Endodermal cell (in vitro differentiated cells): Measurements from ENCODE around the gene RREB1. TPM values are rescaled to one million over a fixed set of nuclear protein-coding genes. Genes with fewer than 3 reads are reported as not detected.

Experiments
- DNase-seq: peaks from one replicate; pipeline ENCODE4 v3.0.0-alpha.2; 2017
- H3K27ac ChIP-seq: 2 replicates; pipeline ENCODE4 v1.5.1; 2013; ENCODE audit warnings: mild to moderate bottlenecking, low read depth, low read length, moderate library complexity
- H3K27me3 ChIP-seq: 2 replicates; pipeline ENCODE4 v1.6.1; 2013; ENCODE audit warnings: mild to moderate bottlenecking, low read length, moderate library complexity; ENCODE audit not compliant: insufficient read depth, control insufficient read depth, poor library complexity, severe bottlenecking
- H3K36me3 ChIP-seq: 2 replicates; pipeline ENCODE4 v1.7.0; 2013; ENCODE audit warnings: mild to moderate bottlenecking, low read length, moderate library complexity; ENCODE audit not compliant: control insufficient read depth, insufficient read depth
- H3K4me1 ChIP-seq: one replicate; pipeline ENCODE4 v1.7.0; 2013; ENCODE audit warnings: low read length; ENCODE audit not compliant: control insufficient read depth, insufficient read depth
- H3K4me3 ChIP-seq: 2 replicates; pipeline ENCODE4 v1.5.1; 2013; ENCODE audit warnings: mild to moderate bottlenecking, low read length, moderate library complexity
- H3K9ac ChIP-seq: 2 replicates; pipeline ENCODE4 v1.6.1; 2013; ENCODE audit warnings: mild to moderate bottlenecking, low read length, moderate library complexity; ENCODE audit not compliant: poor library complexity, severe bottlenecking; ENCODE audit errors: extremely low read depth
- H3K9me3 ChIP-seq: 2 replicates; pipeline ENCODE4 v1.6.1; 2013; ENCODE audit warnings: mild to moderate bottlenecking, low read length, moderate library complexity; ENCODE audit not compliant: control insufficient read depth
- H3K27ac Mint-ChIP-seq: 2 replicates; pipeline ENCODE4 v1.8.0; 2020; ENCODE audit warnings: mixed read lengths
- H3K27me3 Mint-ChIP-seq: 2 replicates; pipeline ENCODE4 v1.8.0; 2021; ENCODE audit warnings: mild to moderate bottlenecking, mixed read lengths; ENCODE audit not compliant: insufficient read depth
- H3K36me3 Mint-ChIP-seq: 2 replicates; pipeline ENCODE4 v1.8.0; 2020; ENCODE audit warnings: low read depth, mixed read lengths
- H3K4me1 Mint-ChIP-seq: 2 replicates; pipeline ENCODE4 v1.8.0; 2020; ENCODE audit warnings: mixed read lengths
- H3K4me3 Mint-ChIP-seq: 2 replicates; pipeline ENCODE4 v1.8.0; 2020; ENCODE audit warnings: mild to moderate bottlenecking, moderate library complexity, mixed read lengths
- H3K9me3 Mint-ChIP-seq: 2 replicates; pipeline ENCODE4 v1.8.0; 2020; ENCODE audit warnings: mild to moderate bottlenecking, mixed read lengths
- WGBS, 2 experiments: methylation state at CpG; one replicate each; pipeline versions ENCODE4 v1.1.5 to v1.1.7; 2013; ENCODE audit warnings: missing lambda C conversion rate in 2 of 2, mixed read lengths in 1 of 2; ENCODE audit not compliant: insufficient coverage in 1 of 2, insufficient read length in 1 of 2; 5-methylcytosine and 5-hydroxymethylcytosine counted together
- total RNA-seq, 2 donors: library from RNA; stranded (reverse); fragmentation: NEBNext Ultra II Directional in 1 of 2; extraction: Animal tissue kit (Norgen Biotek cat#: 25700) in 1 of 2; gene quantifications; 2 replicates in 1 of 2; 3 replicates in 1 of 2; pipeline ENCODE4 v1.2.1, GENCODE V29; 2021
- TF ChIP-seq, protein P1 (sequence below): fragments of 200-600 bp; sonication (generic); conservative IDR thresholded peaks from 2 replicates; pipeline ENCODE4 v1.5.0; 2021; ENCODE audit warnings: antibody characterized with exemption, mild to moderate bottlenecking

Gene RREB1
- total RNA-seq, 2 donors from 2014 or later, result 51.2 to 64.3 TPM

GRCh38 chr6:7203939-7204338, 96.2 kb downstream of the RREB1 start:
- no peaks in the 10 kb centered on the region for H3K9me3 Mint-ChIP-seq
- 93 to 95% methylated on average over 6 to 8 of the region's 8 CpGs for WGBS, 2 experiments
- no peaks in the 10 kb centered on the region for H3K9me3 ChIP-seq
- H3K4me3 ChIP-seq, result no peak overlapping the region
- H3K9ac ChIP-seq, result no peak overlapping the region
- H3K27ac Mint-ChIP-seq, result no peak overlapping the region
- H3K36me3 Mint-ChIP-seq, result peaks cover 28% of the 10 kb centered on the region
- H3K27me3 Mint-ChIP-seq, result no peaks in the 10 kb centered on the region
- H3K36me3 ChIP-seq, result peaks cover 63% of the 10 kb centered on the region
- H3K4me3 Mint-ChIP-seq, result no peak overlapping the region
- no peaks in the 10 kb centered on the region for H3K27me3 ChIP-seq
- H3K4me1 Mint-ChIP-seq, result no peaks in the 10 kb centered on the region
- no peaks in the 10 kb centered on the region for H3K4me1 ChIP-seq
- TF ChIP-seq, protein P1, sequence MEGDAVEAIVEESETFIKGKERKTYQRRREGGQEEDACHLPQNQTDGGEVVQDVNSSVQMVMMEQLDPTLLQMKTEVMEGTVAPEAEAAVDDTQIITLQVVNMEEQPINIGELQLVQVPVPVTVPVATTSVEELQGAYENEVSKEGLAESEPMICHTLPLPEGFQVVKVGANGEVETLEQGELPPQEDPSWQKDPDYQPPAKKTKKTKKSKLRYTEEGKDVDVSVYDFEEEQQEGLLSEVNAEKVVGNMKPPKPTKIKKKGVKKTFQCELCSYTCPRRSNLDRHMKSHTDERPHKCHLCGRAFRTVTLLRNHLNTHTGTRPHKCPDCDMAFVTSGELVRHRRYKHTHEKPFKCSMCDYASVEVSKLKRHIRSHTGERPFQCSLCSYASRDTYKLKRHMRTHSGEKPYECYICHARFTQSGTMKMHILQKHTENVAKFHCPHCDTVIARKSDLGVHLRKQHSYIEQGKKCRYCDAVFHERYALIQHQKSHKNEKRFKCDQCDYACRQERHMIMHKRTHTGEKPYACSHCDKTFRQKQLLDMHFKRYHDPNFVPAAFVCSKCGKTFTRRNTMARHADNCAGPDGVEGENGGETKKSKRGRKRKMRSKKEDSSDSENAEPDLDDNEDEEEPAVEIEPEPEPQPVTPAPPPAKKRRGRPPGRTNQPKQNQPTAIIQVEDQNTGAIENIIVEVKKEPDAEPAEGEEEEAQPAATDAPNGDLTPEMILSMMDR, result no peak
- H3K27ac ChIP-seq, result no peak overlapping the region
- DNase-seq, result no peak

DNA sequence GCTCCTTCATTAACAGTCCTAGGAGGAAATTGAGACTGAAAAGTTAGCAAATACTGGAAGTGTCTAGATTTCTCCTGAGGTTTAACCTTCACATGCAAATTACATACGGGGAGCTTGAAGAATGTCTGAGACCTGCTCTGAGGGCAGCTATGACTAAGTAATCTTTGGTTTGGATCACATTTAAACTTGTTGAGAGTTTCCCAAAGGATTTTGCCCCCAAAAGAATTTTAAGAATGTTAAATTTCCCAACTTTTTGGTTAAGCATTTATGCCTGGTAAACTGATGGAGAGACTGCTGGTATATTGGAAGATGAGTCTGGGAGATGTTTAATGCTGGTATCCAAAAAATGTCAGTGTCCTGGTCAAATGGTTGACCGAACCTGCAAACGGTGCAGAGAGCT, 97.0 kb downstream of the RREB1 start:
- H3K4me1 Mint-ChIP-seq, result no peaks in the 10 kb centered on the region
- Histone ChIP-seq H3K9ac (no peak overlapping the region), H3K4me3 (no peak overlapping the region), H3K4me1 (no peaks in the 10 kb centered on the region), H3K27me3 (no peaks in the 10 kb centered on the region), H3K36me3 (peaks cover 65% of the 10 kb centered on the region), H3K9me3 (no peaks in the 10 kb centered on the region), H3K27ac (no peak overlapping the region)
- H3K27me3 Mint-ChIP-seq, result no peaks in the 10 kb centered on the region
- no peak for DNase-seq
- TF ChIP-seq, protein P1, result no peak
- H3K9me3 Mint-ChIP-seq, result no peaks in the 10 kb centered on the region
- no peak overlapping the region for H3K4me3 Mint-ChIP-seq
- WGBS, 2 experiments, result 94 to 100% methylated on average over 3 of the region's 3 CpGs
- peaks cover 22% of the 10 kb centered on the region for H3K36me3 Mint-ChIP-seq
- H3K27ac Mint-ChIP-seq, result no peak overlapping the region

- Histone ChIP-seq H3K9me3 (no peaks in the 10 kb centered on the region), H3K36me3 (peaks cover 73% of the 10 kb centered on the region), H3K27ac (no peak overlapping the region), H3K9ac (no peak overlapping the region), H3K4me1 (peaks cover 10% of the 10 kb centered on the region), H3K4me3 (no peak overlapping the region), H3K27me3 (no peaks in the 10 kb centered on the region)
- TF ChIP-seq, protein P1, result no peak
- peaks cover 24% of the 10 kb centered on the region for H3K36me3 Mint-ChIP-seq
- H3K4me3 Mint-ChIP-seq, result no peak overlapping the region
- no peaks in the 10 kb centered on the region for H3K27me3 Mint-ChIP-seq
- no peak for DNase-seq
- peaks cover 5% of the 10 kb centered on the region for H3K4me1 Mint-ChIP-seq
- 83 to 86% methylated on average over 4 of the region's 4 CpGs for WGBS, 2 experiments
- H3K9me3 Mint-ChIP-seq, result no peaks in the 10 kb centered on the region
- H3K27ac Mint-ChIP-seq, result no peak overlapping the region
Measured at GRCh38 chr6:7207720-7208119, 100.0 kb downstream of the RREB1 start.
